Left hindlimb (tissue), 1 donor: ENCODE measurements around the gene LRRC37B.
"Not testable (repeated sequence)": the region's sequence is repeated elsewhere in the genome, so short reads cannot be mapped to it uniquely, and the experiment has no call there.

ENCODE experiments used
- DNase-seq: peaks from one replicate; pipeline ENCODE4 v3.0.0-alpha.2; 2018

The LRRC37B gene

GRCh38 chr17:32100323-32100722, 93.1 kb downstream of the LRRC37B start:
- DNase-seq: not testable (repeated sequence)

- DNase-seq: no peak
Observed at GRCh38 chr17:32100971-32101631, 93.9 kb downstream of the LRRC37B start.

- no peak for DNase-seq
Observed at GRCh38 chr17:32102172-32102571, 95.0 kb downstream of the LRRC37B start.

- no peak for DNase-seq
Observed at GRCh38 chr17:32102646-32103186, 95.5 kb downstream of the LRRC37B start.
